Stimulated activated CD4-positive, alpha-beta T cell treated with anti-CD3 and anti-CD28 coated beads, Interleukin-12 subunit alpha, Interleukin-12 subunit beta, amount 100 ng/mL, for 4 hours (primary cell): ENCODE measurements around the gene PHAF1.
A peak's percentile ranks its signal among the peaks of the same experiment; 100 is the strongest.

ENCODE experiments used
- DNase-seq: peaks from one replicate; pipeline ENCODE4 v3.0.0-alpha.2; 2020

PHAF1 gene

DNA sequence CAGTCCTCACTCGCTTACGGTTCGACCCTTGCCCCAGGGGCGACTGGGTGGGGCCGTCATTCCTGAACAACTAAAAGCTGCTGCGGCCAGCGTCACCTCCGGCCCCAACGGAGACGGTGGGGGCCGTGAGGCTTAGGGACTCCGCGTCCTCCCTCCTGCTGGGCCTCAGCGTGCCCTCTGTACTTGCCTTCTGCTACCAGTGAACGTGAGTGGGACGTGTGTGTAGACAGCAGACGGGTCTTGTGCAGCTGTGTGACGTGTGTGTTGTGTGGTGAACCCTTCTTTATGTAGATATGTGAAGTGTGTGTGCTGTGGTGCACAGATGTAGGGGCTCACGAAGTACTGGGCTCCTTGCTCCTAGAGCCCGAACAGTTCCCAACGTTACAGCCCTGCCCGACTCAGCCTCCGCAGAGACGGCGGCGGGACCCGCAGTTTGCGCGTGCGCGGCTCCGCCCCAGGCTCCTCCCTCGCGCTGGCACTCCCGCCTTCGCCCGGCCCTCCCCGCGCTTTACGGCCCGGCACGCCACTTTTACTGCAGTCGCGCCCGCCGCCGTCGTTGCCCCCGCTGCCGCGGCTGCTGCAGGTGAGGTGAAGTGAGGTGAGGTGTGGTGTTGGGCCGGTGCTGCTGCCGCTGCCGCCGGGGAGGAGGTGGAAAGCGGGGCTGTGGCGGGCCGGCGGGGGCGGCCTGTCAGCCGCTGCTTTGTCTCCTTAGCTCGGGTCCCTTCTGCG is at the start of gene PHAF1:
Gene PHAF1, plus strand, starts transcription at position 535 of the 729 bp plus-strand sequence. CDS start 235 bp downstream, outside the sequence.
- peak; percentile 96 for DNase-seq

DNA sequence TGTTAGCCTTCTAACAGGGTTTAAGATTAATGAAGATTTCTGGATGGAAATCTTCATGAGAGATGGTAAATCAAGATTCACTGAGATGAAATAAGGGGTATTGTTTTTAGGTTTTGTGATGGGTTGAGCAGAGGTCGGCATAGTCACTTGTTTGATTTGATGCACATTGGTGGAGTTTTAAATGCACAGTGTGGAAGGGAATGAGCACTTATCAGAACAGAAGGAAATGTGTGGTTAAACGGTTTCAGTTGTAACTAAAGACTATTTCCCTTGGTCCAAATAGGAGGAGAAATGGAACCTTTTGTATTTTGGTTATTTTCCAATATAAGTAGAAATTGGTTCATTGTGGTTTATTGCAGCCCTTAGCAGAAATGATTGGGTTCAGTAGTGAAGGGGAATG is 46.7 kb upstream of the PHAF1 start:
- no peak for DNase-seq

DNA sequence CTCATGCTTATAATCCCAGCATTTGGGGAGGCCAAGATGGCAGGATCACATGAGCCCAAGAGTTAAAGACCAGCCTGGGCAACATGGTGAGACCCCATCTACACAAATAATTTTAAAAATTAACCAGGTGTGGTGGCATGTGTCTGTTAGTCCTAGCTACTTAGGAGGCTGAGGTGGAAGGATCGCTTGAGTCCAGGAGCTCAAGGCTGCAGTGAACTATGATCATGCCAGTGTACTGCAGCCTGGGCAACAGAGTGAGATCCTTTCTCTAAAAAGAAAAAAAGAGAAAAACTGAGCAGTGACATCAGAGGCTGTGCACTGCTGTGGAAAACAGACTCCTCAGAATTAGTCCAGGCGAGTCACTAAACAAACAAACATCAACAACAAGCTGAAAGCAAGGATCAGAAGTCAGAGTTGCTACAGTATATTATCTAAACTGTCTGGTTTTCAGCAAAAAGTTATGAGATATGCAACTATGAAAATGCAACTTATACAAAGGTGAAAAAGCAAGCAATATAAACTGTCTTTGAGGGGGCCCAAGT is 41.5 kb upstream of the PHAF1 start:
- DNase-seq = no peak

DNA sequence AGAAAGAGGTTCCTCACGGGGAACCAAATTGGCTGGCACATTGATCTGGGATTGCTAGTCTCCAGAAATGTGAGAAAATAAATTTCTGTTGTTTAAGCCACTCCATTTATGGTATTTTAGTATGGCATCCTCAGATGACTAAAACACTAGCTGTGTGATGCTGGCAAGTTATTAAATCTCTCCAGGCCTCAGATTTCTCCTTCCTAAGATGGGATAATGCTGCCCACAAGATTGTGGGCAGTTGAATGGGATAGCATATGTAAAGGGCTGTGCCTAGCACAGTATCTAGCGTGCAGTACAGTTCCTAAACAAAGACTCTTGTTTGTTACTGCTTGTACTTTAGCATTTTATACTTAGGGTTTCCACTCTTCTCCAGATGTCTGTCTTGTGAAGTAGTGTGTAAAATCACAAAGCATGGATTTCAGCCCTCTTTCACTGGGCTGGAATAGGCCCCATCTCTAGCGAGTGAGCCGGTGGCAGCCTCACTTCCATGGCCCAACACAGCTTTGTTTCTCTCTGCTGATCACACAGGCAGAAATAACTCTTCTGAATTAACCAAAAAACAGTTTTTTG is 38.2 kb upstream of the PHAF1 start:
- DNase-seq = no peak

DNA sequence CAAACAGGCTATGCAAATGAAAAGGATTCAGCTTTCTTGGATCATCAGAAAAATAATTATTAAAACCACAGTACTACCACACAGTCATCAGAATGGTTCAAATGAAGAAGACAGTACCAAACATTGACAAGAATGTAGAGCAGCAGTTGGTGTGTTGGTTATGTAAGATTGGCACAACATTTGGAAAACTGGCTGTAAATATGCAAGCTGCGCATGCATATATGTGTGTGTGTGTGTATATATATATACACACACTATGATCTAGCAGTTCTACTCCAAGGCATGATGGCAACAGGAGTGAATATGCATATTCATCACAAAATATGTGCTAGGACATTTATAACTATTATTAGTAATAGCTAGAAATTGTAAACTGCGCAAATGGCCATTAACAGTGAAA is 34.4 kb upstream of the PHAF1 start:
- DNase-seq = no peak

DNA sequence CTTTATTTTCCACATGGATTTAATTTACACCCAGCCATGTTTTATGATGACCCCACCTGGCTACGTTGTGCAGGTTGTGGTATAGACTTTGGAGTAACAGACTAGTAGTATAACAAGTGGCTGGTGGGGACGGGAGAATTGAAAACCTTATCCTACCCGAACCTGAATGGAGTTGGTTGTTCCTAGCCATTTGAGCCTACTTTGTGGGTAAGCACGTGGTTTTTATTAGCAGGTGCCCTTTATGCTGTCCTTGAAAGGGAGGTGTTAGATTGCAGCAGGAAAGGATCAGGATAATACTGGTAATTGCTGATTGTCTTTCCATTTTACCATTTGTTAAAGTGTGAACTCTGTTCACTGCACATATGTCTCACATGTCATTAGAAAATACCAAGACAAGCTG is 31.9 kb upstream of the PHAF1 start:
- DNase-seq = no peak

DNA sequence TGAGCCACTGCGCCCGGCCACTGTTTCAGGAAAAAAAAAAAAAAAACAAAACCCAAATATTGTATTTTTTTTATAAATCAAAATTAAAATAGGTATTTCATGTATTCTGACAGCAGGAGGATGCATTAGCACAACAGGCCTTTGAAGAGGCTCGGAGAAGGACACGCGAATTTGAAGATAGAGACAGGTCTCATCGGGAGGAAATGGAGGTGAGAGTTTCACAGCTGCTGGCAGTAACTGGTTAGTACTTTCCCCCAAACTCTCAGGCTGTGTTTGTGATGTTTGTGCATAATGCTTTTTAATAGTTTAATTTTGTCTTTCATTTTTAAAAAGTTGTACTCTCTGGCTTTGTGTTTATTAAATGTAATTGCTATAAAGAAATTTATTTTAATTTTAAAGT is 27.6 kb upstream of the PHAF1 start:
- DNase-seq = no peak

DNA sequence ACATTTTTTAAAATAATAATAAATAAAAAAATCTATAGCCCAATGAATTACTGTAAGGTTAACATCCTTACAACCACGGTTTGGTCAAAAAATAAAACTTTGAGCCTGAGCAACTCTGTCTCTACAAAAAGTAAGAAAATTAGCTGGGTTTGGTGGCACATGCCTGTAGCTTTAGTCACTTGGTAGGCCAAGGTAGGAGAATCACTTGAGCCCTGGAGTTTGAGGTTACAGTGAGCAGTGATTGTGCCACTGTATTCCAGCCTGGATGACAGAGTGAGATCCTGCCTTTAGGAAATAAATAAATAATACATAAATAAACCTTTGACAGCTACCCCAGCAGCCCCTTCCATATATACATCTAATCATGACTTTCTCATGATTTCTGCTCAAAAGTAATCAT is 26.9 kb upstream of the PHAF1 start:
- DNase-seq = no peak

DNA sequence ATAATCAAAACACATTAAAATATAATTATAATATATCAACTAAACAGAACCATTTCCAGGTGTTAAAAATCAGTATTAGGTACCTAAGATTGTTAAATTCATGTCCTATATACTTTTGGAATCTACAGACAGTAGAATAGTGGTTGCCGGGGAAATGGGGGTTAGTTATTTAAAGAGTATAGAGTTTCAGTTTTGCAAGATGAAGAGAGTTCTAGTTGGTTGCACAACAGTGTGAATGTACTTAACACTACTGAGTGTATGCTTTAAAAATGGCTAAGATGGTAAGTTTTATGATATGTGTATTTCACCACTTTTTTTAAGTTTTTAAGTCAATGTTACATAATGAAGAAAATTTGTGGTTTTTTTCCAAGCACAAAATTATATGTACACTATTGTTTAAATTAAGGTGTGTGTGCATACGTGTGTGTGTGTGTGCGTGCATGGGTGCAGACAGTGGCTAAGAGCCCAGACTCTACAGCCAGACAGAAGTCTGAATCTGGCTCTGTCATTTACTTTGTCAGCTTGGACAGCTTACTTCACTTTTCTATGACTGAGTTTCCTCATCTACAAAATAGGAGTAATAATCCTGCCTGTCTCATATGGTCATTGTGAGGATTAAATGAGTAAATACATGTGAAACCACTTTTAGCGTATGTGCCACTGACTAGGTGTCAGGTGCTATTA is 25.3 kb upstream of the PHAF1 start:
- no peak for DNase-seq

DNA sequence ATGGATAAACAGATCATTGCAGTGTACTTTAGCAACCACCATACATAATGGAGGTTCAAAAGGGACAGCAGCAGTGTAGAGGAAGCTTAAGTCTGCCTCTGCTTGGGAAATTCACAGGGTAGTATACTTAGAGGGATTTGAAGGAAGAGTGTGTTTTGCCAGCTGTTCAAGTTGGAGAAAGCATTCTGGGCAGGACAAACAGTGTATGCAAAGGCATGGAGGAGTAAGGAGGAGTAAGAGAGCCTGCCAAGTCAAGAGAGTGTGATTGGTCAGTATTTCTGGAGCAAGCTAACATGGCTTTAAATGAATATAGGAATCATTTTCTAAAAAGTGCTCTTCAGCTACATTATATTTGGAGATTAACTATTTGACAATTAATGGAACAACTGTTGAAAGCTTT is 22.9 kb upstream of the PHAF1 start:
- no peak for DNase-seq

DNA sequence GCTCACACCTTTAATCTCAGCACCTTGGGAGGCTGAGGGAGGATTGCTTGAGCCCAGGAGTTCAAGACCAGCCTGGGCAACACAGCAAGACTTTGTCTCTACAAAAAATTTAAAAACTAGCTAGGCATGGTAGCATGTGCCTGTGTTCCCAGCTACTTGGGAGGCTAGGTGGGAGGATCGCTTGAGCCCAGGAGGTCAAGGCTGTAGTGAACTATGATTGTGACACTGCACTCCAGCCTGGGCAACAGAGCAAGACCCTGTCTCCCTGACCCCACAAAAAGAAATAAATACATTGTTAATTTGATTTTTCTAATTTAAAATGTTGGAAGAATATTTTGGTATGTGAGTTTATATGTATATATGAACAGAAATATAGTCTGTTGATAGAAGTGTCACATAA is 22.4 kb upstream of the PHAF1 start:
- DNase-seq = no peak

DNA sequence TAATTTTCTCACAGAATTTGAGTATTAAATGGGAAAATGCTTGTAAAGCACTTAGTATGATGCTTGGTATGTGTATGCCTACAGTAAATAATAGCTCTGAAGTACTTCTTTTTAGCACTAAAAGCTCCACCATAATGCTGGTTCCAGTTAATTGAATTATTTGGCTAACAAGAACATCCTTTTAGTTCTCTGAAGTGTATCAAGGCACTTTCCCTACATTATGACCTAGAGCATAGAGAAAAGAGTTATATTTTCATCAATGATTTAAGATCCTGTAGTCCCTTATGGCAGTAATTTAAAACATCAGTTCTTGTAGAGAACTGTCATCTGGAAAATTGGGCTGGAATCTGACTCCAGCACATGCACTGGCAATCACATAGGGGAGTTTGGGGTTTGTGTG is 21.9 kb upstream of the PHAF1 start:
- no peak for DNase-seq

DNA sequence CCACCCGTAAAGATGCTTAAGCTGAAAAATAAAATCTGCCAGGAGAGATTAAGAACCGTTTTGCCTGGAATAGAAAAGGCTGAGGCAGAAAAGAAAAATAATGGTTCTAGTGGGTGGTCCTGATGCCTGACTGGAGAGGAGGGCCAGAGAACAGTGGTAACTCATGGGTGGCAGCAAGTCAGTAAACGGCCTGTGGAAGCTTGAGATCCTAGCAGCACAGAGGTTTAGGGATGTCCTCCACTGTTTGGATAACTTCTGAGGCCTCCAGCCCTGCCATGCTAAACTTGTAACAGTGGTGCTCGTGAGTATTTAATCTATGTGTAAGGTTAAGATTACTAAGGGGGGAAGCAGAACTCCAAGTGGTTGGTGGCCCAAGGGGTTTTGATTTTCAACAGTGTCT is 21.2 kb upstream of the PHAF1 start:
- no peak for DNase-seq

DNA sequence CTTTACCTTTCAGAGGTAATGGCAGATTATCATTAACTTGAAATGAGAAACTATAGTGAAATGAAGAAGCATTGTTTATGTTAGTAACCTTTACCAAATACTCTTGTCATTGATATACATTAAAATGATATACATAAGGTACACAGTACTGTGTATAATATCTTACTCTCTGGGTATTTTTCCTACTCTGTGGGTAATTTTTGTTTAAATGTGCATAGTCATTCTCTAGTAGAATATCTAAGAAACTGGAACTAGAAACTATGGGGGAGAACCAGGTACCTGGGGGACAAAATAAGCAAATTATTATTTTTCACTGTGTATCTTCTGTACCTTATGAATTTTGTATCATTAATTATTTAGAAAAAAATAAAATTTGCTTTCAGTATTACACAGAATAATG is 20.6 kb upstream of the PHAF1 start:
- DNase-seq = no peak

DNA sequence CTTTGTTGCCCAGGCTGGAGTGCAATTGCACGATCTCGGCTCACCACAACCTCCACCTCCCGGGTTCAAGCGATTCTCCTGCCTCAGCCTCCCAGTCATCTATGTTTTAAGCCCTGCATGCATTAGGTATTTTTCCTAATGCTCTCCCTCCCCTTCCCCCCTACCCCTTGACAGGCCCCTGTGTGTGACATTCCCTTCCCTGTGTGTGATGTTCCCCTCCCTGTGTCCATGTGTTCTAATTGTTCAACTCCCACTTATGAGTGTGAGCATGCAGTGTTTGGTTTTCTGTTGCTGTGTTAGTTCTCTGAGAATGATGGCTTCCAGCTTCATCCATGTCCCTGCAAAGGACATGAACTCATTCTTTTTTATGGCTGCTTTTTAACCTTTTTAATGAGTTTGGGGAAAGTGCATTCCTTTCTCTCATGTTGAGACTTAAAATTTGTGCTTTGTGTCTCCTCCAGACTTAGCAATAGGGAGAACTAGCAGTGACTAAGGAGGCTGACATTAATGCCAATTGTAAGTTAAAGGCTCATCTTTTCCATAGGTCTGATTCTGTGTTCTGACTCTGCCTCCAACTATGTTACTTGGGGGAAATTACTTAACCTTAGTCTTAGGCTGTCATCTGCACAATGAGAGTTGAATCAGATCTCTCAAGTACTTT is 17.7 kb upstream of the PHAF1 start:
- no peak for DNase-seq

DNA sequence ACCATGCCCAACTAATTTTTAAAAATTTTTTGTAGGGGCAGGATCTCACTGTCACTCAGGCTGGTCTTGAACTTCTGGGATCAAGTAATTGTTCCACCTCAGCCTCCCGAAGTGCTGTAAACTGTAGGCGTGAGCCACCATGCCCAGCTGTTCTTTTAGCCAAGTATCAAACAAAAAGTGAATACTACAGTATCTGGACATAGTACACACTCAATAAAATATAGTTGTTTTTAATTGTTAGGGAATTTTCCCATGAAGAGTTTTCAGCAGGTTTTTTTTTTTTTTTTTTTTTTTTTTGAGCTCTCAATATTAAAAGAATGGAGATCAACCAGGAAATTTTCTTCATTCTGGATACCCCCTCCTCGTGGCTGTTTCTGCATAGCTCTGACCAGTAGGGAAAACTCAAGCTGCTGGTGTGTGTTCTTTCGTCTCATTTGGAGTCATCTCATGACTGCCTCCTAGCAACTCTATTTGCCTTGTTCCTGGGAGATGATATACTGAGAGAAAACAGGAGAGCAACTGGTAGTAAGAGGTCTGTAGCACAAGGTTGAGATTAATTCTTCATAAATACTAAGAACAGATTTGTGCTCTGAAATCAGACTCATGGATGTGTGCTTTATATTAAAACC is 16.5 kb upstream of the PHAF1 start:
- no peak for DNase-seq

DNA sequence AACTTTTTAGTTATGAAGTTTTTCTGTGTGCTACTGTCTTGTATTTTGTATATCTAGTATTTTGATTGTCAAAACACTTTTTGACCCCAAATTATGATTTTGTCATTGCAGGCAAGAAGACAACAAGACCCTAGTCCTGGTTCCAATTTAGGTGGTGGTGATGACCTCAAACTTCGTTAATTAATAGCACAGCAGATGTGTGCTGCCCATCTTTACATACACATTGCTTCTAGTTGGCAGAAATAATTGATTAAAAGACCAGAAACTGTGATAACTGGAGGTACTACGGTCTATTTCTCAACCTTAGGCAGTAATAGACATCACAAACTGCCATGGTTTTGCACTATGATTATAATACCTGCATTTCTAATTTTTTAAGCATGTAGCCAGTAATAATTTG is 11.1 kb upstream of the PHAF1 start:
- DNase-seq = no peak

DNA sequence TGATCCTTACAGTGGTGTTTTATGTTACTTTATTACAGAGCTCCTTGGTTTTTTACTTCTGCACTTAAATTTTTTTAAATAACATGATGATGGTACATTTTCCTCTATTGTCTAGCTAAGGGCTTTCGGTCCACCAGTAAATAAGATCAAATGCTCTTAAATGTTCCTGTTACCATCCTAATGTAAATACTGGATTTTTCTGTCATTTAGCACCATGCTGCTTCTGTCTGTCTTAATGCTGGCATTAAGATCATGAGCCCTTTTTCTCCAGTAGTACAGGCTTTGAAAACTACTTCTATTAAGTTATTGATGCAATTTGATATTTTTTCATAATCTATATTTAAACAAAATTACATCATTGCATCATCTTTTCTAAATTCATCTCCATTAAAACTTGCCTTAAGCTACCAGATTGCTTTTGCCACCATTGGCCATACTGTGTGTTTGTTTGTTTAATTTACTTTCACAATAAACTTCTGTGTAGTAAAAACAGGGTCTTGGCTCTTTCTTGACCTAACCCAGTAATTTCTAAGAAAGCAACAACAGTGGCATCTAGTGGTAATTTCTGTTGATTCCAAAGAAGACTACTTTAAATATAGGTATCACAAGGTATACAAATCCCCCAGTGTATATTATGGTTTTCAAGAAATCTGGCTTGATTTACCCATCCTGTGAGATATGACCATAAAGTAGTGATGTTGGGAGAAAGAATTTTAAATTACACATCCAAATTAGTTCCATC is 9.0 kb upstream of the PHAF1 start:
- DNase-seq = no peak

DNA sequence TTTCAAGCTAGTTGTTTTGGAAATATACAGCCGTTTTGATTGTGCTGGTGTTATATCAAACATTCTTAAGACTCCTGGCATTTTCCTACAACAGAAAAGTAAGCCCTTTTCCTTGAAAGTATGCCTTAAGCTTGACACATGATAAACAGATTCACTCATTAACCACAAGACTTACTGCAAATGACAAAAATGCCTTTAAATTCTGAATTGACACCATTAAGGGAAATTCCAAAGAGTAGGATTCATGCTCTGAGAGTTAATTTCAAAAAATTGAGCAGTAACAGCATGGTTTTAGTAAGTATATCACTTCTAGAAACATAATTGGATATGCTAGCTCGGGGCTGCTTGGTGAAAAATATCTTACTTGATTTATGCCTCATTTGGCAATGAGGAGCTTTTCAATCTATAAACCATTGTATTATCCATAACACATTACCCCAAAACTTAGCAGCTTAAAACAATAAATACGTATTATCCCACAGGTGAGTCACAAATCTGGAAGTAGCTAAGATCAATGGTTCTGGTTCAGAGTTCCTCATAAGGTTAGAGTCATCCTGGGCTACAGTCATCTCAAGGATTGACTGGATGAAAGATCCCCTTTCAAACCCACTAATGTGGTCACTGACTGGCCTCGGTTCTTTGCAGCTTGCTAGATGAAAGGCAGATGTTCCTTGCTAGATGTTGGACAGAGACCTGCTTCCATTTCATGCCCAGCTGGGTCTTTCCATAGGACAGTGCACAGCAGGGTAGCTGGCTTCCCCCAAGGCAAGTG is 8.2 kb upstream of the PHAF1 start:
- no peak for DNase-seq

DNA sequence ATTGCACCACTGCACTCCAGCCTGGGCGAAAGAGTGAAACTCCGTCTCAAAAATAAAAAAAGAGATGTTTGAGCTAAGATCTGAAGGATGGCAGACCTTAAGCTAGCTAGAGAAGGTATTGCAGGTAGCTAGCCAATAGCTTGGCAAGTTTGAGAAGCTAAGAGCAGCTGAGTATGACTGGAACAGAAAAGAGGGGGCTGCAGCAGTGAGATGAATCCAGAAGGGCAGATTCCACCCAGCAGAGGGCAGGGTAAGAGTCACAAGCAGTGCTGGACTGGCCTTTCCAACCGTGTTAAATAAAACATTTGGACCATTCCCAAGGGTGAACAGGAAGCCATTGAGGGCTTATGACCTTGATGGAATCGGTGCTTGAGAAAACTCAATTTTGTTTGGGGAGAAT is 5.7 kb upstream of the PHAF1 start:
- DNase-seq = no peak

DNA sequence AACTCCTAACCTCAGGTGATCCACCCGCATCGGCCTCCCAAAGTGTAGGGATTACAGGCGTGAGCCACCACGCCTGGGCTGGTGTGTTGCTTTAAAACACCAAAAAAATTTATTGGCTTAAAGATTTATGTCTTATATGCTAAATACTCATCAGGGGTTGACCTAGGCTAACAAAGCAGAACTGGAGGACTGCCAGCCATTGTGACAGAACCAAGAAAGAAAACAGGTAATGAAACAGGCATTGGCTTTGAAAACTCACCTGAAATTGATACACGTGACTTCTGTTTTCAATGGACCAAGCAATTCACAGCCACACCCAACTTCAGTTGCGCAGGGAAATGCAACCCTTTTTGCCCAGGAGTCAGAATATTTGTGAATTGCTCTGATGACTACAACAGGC is 4.9 kb upstream of the PHAF1 start:
- DNase-seq = no peak

DNA sequence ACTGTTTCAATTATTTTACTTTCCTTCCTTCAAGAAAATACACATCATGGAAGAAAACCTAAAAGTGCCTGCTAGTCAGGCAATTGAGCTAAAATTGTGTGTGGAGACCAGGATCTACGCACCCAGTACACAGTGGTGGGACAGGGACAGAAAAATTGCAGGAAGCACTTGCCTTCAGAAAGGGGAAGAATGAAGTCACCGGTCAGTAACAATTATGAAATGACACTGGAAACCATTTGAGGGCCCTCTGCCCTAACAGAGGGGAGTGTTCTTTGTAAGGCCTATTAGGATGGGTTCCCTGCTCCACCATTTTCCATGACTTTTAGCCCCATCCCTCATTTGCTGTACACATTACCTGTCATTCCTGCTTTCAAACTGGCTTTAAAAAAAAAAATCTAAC is 4.5 kb upstream of the PHAF1 start:
- DNase-seq = no peak
